ENCODE measurements around the gene GRID1.

DNA sequence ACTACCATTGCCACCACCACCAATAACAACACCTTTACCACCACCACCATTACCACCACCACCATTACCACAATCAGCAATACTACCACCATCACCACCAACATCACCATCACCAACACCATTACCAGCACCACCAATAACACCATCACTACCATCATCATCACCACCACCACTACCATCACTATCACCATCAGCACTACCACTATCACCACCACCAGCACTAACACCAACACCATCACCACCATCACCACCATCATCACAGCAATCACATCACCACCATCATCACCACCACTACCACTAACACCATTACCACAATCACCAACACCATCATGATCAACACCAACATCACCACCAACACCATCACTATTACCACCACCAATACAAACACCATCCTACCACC is 249.5 kb downstream of the GRID1 start:
- TF ChIP-seq, protein P1, sequence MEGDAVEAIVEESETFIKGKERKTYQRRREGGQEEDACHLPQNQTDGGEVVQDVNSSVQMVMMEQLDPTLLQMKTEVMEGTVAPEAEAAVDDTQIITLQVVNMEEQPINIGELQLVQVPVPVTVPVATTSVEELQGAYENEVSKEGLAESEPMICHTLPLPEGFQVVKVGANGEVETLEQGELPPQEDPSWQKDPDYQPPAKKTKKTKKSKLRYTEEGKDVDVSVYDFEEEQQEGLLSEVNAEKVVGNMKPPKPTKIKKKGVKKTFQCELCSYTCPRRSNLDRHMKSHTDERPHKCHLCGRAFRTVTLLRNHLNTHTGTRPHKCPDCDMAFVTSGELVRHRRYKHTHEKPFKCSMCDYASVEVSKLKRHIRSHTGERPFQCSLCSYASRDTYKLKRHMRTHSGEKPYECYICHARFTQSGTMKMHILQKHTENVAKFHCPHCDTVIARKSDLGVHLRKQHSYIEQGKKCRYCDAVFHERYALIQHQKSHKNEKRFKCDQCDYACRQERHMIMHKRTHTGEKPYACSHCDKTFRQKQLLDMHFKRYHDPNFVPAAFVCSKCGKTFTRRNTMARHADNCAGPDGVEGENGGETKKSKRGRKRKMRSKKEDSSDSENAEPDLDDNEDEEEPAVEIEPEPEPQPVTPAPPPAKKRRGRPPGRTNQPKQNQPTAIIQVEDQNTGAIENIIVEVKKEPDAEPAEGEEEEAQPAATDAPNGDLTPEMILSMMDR (IDR thresholded peaks at IDR 0.05 in 2 of 3, conservative IDR thresholded peaks at IDR 0.05 in 1 of 3; ENCODE audit: borderline replicate concordance in 1 of 3, insufficient read depth in 1 of 3, low read depth in 2 of 3, low read length in 2 of 3), result no peak
- TF ChIP-seq ELF1 (IDR thresholded peaks at IDR 0.05; ENCODE audit: borderline replicate concordance, low read depth) (no peak), POLR2A (IDR thresholded peaks at IDR 0.05; ENCODE audit: borderline replicate concordance, extremely low read depth, insufficient read depth, insufficient read length) (no peak), RAD21 (IDR thresholded peaks at IDR 0.05; ENCODE audit: low read depth) (no peak), ZNF274 (IDR thresholded peaks at IDR 0.05; ENCODE audit: low read depth, low read length) (no peak), POLR2AphosphoS5 (IDR thresholded peaks at IDR 0.05; ENCODE audit: low read depth, low read length) (no peak), SRF (IDR thresholded peaks at IDR 0.05; ENCODE audit: low read depth) (no peak), CEBPB (IDR thresholded peaks at IDR 0.05; ENCODE audit: low read depth) (no peak), EZH2 (IDR thresholded peaks at IDR 0.05) (no peak), EZH2phosphoT487 (IDR thresholded peaks at IDR 0.05; ENCODE audit: borderline replicate concordance) (no peak), SP1 (IDR thresholded peaks at IDR 0.05; ENCODE audit: low read depth) (no peak)

Data from HCT116 (cell line).